ENCODE results near the gene OR51B4.
"Not testable (repeated sequence)": the region's sequence is repeated elsewhere in the genome, so short reads cannot be mapped to it uniquely, and the experiment has no call there.

The OR51B4 gene

DNA sequence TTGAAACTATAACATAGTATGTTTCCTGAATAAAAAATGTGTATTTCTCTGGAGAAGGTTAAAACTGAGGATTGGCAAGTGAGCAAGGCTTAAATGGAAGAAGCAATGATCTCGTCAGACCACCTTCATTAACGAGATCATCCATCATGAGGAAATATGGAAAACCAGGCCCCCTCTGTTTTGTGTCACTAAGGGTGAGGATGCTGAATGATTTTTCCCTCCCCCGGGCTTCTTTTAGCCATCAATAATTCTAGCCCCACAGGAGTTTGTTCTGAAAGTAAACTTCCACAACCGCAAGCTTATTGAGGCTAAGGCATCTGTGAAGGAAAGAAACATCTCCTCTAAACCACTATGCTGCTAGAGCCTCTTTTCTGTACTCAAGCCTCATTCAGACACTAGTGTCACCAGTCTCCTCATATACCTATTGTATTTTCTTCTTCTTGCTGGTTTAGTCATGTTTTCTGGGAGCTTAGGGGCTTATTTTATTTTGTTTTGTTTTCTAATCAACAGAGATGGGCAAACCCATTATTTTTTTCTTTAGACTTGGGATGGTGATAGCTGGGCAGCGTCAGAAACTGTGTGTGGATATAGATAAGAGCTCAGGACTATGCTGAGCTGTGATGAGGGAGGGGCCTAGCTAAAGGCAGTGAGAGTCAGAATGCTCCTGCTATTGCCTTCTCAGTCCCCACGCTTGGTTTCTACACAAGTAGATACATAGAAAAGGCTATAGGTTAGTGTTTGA is 26.2 kb downstream of the OR51B4 start:
- in situ Hi-C loops (cut with HindIII; ENCODE audit: low sequenced_read_pairs), result no loop called here

DNA sequence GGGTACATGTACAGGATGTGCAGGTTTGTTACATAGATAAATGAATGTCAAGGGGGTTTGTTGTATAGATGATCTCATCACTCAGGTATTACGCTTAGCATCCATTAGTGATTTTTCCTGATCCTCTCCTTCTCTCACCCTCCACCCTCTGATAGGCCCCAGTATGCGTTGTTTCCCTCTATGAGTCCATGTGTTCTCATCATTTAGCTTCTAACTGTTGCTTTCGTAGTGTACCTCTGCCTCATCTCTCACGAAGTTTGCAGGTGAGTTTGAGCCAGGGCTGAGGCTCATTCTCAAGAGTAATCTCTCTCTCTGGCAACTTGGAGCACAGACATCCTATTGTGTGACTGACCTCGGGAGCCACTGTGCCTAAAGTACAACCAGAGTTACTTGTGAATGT is 27.4 kb downstream of the OR51B4 start:
- in situ Hi-C loops (cut with HindIII; ENCODE audit: low sequenced_read_pairs), result no loop called here

- in situ Hi-C loops (cut with HindIII; ENCODE audit: low sequenced_read_pairs), result no loop called here
These were observed 29.2 kb downstream of the OR51B4 start for GRCh38 chr11:5272395-5273017.

DNA sequence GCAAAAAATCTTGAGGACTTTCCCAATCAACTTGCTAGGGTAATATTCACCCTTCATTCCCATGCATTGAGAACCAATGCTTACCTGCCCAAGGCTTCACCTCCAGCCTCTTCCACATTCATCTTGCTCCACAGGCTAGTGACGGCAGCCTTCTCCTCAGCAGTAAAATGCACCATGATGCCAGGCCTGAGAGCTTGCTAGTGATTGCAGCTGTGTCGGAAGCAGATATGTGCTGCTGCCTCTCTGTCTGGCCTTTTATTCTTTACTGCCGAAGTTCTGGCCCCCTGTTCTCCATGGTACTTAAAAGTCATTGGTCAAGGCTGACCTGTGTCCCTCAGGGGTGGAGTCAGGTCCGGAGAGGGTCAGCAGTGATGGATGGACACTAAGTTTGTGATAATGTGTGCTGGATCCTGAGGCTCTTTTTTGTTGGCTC is 32.0 kb downstream of the OR51B4 start, which contains the start of gene HBE1:
Gene HBE1, minus strand, starts transcription at position 231 of the 433 bp plus-strand sequence. Its CDS starts 55 bp downstream, at position 176.
- in situ Hi-C loops (cut with HindIII; ENCODE audit: low sequenced_read_pairs), result no loop called here

DNA sequence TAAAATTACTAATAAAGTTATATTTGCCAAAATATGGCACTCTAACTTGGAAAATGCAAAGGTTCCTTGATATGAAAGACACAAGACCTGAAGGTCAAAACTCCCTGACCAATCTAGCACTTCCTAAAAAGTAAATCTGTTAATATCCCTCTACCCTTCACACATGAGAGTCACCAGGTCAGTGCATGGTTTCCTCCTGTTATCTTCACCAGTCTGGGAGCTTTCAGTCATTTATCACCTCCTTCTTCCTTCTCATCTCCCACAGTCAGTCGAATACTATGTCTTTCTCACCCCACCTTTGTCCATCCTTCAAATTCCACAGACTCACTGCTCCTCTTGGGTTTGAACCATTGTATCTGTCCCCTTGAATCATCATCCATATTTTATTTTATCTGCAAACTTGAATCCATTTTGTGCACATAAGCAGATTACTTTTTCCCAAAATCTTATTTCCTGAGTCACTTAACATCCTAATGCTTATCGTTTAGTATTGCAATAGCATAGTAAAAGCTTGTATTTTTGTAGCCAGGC is 34.6 kb downstream of the OR51B4 start:
- in situ Hi-C loops (cut with HindIII; ENCODE audit: low sequenced_read_pairs), result no loop called here

DNA sequence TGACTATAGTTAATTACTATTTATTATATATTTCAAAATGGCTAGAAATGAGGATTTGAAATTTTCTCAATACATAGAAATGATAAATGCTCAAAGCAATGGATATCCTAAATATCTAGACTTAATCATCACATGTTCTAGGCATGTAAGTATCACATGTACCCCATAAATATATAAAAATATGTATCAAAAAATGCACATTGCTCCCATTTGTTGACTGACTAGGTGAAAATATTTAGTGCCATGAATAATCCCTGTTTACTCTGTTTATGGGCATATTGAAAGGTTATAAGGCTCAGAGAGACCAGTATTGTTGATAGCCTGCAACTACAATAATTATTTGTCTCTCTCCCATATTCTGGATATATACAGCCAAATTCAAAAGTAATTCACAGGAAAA is 35.1 kb downstream of the OR51B4 start:
- in situ Hi-C loops (cut with HindIII; ENCODE audit: low sequenced_read_pairs), result no loop called here

DNA sequence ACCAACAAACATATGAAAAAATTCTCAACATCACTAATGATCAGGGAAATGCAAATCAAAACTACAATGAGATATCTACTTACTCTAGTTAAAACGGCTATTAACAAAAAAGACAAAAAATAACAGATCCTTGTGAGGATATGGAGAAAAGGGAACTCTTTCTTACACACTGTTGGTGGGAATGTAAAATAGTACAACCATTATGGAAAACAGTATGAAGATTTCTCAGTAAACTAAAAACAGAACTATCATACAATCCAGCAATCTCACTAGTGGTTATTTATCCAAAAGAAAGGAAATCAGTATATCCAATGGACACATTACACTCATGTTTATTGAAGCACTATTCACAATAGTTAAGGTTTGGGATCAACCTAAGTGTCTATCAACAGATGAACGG is 35.9 kb downstream of the OR51B4 start:
- in situ Hi-C loops (cut with HindIII; ENCODE audit: low sequenced_read_pairs), result no loop called here

GRCh38 chr11:5258543-5259262 is 43.0 kb downstream of the OR51B4 start:
- in situ Hi-C loops (cut with HindIII; ENCODE audit: low sequenced_read_pairs), result no loop called here

DNA sequence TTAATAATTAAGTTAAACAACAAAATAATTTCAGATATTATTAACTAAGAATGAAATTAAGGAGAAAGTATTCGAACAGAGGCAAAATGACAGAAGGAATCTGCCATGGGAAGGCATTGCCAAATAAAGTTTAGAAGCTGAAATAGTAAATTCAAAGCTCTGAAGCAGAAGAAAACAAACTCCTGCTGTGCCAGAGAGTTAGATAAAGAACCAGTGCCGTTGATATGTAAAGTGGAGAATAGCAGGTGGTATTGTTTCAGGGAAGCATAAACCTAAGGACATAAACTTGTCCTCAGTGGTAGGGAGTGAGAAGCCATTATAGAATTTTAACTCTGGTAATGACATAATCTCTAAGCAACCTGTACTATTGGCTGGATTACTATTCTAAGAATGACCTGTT is 44.5 kb downstream of the OR51B4 start:
- in situ Hi-C loops (cut with HindIII; ENCODE audit: low sequenced_read_pairs), result no loop called here

DNA sequence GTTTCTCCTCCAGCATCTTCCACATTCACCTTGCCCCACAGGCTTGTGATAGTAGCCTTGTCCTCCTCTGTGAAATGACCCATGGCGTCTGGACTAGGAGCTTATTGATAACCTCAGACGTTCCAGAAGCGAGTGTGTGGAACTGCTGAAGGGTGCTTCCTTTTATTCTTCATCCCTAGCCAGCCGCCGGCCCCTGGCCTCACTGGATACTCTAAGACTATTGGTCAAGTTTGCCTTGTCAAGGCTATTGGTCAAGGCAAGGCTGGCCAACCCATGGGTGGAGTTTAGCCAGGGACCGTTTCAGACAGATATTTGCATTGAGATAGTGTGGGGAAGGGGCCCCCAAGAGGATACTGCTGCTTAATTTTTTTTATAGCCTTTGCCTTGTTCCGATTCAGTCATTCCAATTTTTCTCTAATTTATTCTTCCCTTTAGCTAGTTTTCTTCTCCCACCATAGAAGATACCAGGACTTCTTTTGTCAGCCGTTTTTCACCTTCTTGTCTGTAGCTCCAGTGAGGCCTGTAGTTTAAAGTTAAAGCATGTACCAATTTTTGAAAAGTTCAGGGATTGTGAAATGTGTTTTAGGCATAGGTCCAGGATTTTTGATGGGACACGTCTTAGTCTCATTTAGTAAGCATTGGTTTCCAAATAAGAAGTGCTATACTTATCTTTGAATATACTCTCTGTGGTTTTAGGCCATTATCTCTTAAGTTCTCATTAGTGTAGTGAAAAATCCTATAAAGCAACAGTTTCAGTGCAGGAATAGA is 46.9 kb downstream of the OR51B4 start, which contains the start of gene HBG2:
Gene HBG2, minus strand, starts transcription at position 136 of the 768 bp plus-strand sequence. Its CDS starts 53 bp downstream, at position 83.
- in situ Hi-C loops (cut with HindIII; ENCODE audit: low sequenced_read_pairs), result not testable (repeated sequence)

GRCh38 chr11:5254023-5254422 is 47.7 kb downstream of the OR51B4 start:
- in situ Hi-C loops (cut with HindIII; ENCODE audit: low sequenced_read_pairs), result not testable (repeated sequence)

DNA sequence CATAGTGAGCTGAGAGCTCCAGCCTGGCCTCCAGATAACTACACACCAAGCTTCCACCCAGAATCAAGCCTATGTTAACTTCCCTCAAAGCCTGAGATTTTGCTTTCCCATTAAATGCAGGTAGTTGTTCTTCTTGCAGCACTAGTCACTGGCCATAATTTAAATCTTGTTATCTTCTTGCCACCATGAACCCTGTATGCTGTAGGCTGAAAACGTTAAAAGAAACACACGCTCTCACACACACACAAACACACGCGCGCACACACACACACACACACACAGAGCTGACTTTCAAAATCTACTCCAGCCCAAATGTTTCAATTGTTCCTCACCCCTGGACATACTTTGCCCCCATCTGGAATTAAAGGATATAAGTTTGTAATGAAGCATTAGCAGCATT is 48.3 kb downstream of the OR51B4 start:
- in situ Hi-C loops (cut with HindIII; ENCODE audit: low sequenced_read_pairs), result not testable (repeated sequence)

- in situ Hi-C loops (cut with HindIII; ENCODE audit: low sequenced_read_pairs), result no loop called here
These were observed 48.9 kb downstream of the OR51B4 start for GRCh38 chr11:5252919-5253265.

GRCh38 chr11:5252192-5252918 is 49.4 kb downstream of the OR51B4 start:
- in situ Hi-C loops (cut with HindIII; ENCODE audit: low sequenced_read_pairs), result no loop called here

DNA sequence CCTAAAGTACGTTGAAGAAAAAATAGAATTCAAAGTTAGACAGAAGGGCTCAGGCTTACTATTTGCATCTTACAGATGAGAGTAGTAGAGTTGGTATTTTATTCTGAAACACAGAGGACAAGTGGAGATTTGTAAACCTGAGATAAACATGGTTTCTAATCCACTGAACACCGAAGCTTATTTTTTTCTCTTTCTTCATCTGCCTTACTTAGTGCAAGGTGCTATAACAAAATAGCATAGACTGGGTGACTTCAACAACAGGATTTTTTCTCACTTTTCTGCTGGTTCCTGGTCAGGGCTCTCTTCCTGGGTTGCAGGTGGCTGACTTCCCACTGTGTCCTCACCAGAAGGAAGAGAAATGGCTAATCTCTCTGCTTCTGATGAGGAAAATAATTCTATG is 50.0 kb downstream of the OR51B4 start:
- in situ Hi-C loops (cut with HindIII; ENCODE audit: low sequenced_read_pairs), result no loop called here

Measured in endothelial cell of hepatic sinusoid (primary cell).